ENCODE data around the gene SHLD1.
"Not testable (repeated sequence)": the region's sequence is repeated elsewhere in the genome, so short reads cannot be mapped to it uniquely, and the experiment has no call there.

The SHLD1 gene

GRCh38 chr20:5731753-5732366 is 18.3 kb upstream of the SHLD1 start:
- Histone ChIP-seq H3K27ac (no peak overlapping the region), H3K4me3 (ENCODE audit: low read depth, low read length) (no peak overlapping the region), H3K36me3 (no peaks in the 10 kb centered on the region), H3K9me3 (ENCODE audit: severe bottlenecking) (no peaks in the 10 kb centered on the region), H3K27me3 (ENCODE audit: insufficient read depth, low read depth, severe bottlenecking) (no peaks in the 10 kb centered on the region)
- no peak for DNase-seq
- TF ChIP-seq CTCF (IDR thresholded peaks at IDR 0.05; ENCODE audit: low read depth, low read length) = no peak

GRCh38 chr20:5734602-5735001 is 15.6 kb upstream of the SHLD1 start:
- H3K27ac ChIP-seq = no peak overlapping the region
- H3K9me3 ChIP-seq (ENCODE audit: severe bottlenecking) = no peaks in the 10 kb centered on the region
- H3K27me3 ChIP-seq (ENCODE audit: insufficient read depth, low read depth, severe bottlenecking) = no peaks in the 10 kb centered on the region
- no peak for DNase-seq
- H3K4me3 ChIP-seq (ENCODE audit: low read depth, low read length) = no peak overlapping the region
- H3K36me3 ChIP-seq = no peaks in the 10 kb centered on the region
- TF ChIP-seq CTCF (IDR thresholded peaks at IDR 0.05; ENCODE audit: low read depth, low read length) = no peak

GRCh38 chr20:5735845-5736510 is 14.2 kb upstream of the SHLD1 start:
- no peak overlapping the region for H3K27ac ChIP-seq
- DNase-seq = no peak
- no peaks in the 10 kb centered on the region for H3K36me3 ChIP-seq

GRCh38 chr20:5737619-5737953 is 12.6 kb upstream of the SHLD1 start:
- H3K27ac ChIP-seq = no peak overlapping the region
- no peak overlapping the region for H3K4me3 ChIP-seq (ENCODE audit: low read depth, low read length)
- H3K36me3 ChIP-seq = no peaks in the 10 kb centered on the region
- DNase-seq = no peak
- no peaks in the 10 kb centered on the region for H3K27me3 ChIP-seq (ENCODE audit: insufficient read depth, low read depth, severe bottlenecking)
- no peak for TF ChIP-seq CTCF (IDR thresholded peaks at IDR 0.05; ENCODE audit: low read depth, low read length)
- H3K9me3 ChIP-seq (ENCODE audit: severe bottlenecking) = no peaks in the 10 kb centered on the region

More at GRCh38 chr20:5735845-5736510, 14.2 kb upstream of the SHLD1 start:
- H3K9me3 ChIP-seq (ENCODE audit: severe bottlenecking) = no peaks in the 10 kb centered on the region
- TF ChIP-seq CTCF (IDR thresholded peaks at IDR 0.05; ENCODE audit: low read depth, low read length) = no peak
- H3K4me3 ChIP-seq (ENCODE audit: low read depth, low read length) = no peak overlapping the region
- no peaks in the 10 kb centered on the region for H3K27me3 ChIP-seq (ENCODE audit: insufficient read depth, low read depth, severe bottlenecking)

- no peak for DNase-seq
- no peak overlapping the region for H3K27ac ChIP-seq
- no peaks in the 10 kb centered on the region for H3K9me3 ChIP-seq (ENCODE audit: severe bottlenecking)
- no peaks in the 10 kb centered on the region for H3K36me3 ChIP-seq
- no peak overlapping the region for H3K4me3 ChIP-seq (ENCODE audit: low read depth, low read length)
- no peak for TF ChIP-seq CTCF (IDR thresholded peaks at IDR 0.05; ENCODE audit: low read depth, low read length)
- no peaks in the 10 kb centered on the region for H3K27me3 ChIP-seq (ENCODE audit: insufficient read depth, low read depth, severe bottlenecking)
These were observed 12.2 kb upstream of the SHLD1 start for GRCh38 chr20:5737966-5738365.

- not testable (repeated sequence) for H3K36me3 ChIP-seq; H3K4me3 ChIP-seq (ENCODE audit: low read depth, low read length); H3K9me3 ChIP-seq (ENCODE audit: severe bottlenecking); DNase-seq; H3K27ac ChIP-seq; H3K27me3 ChIP-seq (ENCODE audit: insufficient read depth, low read depth, severe bottlenecking)
These were observed 9.6 kb upstream of the SHLD1 start for GRCh38 chr20:5740643-5741042.

Data from WERI-Rb-1 (cell line).